H1 (cell line): ENCODE data around the gene GFAP. TPM values are rescaled to one million over a fixed set of nuclear protein-coding genes. Genes with fewer than 3 reads are reported as not detected.

ENCODE experiments used
- CTCF ChIP-seq, 3 experiments: IDR thresholded peaks; 1 replicate in 2 of 3; 2 replicates in 1 of 3; pipeline versions ENCODE4 v1.5.1 to v1.6.1; 2011; ENCODE audit warnings: low read length in 3 of 3, mild to moderate bottlenecking in 3 of 3, inconsistent platforms in 2 of 3, low read depth in 1 of 3, moderate library complexity in 1 of 3; ENCODE audit not compliant: insufficient read depth in 1 of 3; ENCODE audit errors: control extremely low read depth in 1 of 3
- HDAC2 ChIP-seq, 2 experiments: fragments of 300-600 bp in 1 of 2; sonication (generic) in 1 of 2; IDR thresholded peaks; 2 replicates each; pipeline ENCODE4 v1.6.1; 2011 to 2012; ENCODE audit warnings: low read depth in 2 of 2, low read length in 2 of 2, mild to moderate bottlenecking in 2 of 2, moderate library complexity in 2 of 2, borderline replicate concordance in 1 of 2, inconsistent platforms in 1 of 2
- POLR2A ChIP-seq, 2 experiments: IDR thresholded peaks; 1 replicate in 1 of 2; 2 replicates in 1 of 2; pipeline ENCODE4 v1.6.1; 2011; ENCODE audit warnings: low read depth in 2 of 2, low read length in 2 of 2, mild to moderate bottlenecking in 2 of 2; ENCODE audit errors: control extremely low read depth in 1 of 2
- POU5F1 ChIP-seq: IDR thresholded peaks from 2 replicates; pipeline ENCODE4 v1.6.1; 2011; ENCODE audit warnings: low read depth, mild to moderate bottlenecking, low read length, moderate library complexity
- SP1 ChIP-seq: IDR thresholded peaks from 2 replicates; pipeline ENCODE4 v1.6.1; 2011; ENCODE audit warnings: low read depth, low read length
- USF2 ChIP-seq: IDR thresholded peaks from 2 replicates; pipeline ENCODE4 v1.6.1; 2011; ENCODE audit warnings: low read length, improper control_type of control experiment
- polyA plus RNA-seq, 7 experiments: library from polyadenylated mRNA; depleted of rRNA in 3 of 7; stranded (reverse) in 5 of 7; unstranded in 2 of 7; fragments of >200 nt in 5 of 7; fragments of 200-250 nt in 2 of 7; gene quantifications; 1 replicate in 5 of 7; 2 replicates in 1 of 7; 4 replicates in 1 of 7; pipeline versions ENCODE4 v1.2.1 to v1.2.3, GENCODE V29; 2011 to 2013; ENCODE audit warnings: missing spikeins in 2 of 7, mixed read lengths in 2 of 7
- total RNA-seq: library from RNA; stranded (reverse); fragmentation: NEBNext Ultra II Directional; extraction: Animal tissue kit (Norgen Biotek cat#: 25700); gene quantifications from 2 replicates; pipeline ENCODE4 v1.2.1, GENCODE V29; 2021

The GFAP gene
- total and polyA plus RNA-seq, 2 of the 8 experiments (the other 6 are each of a cell fraction or from before 2014, with no cell fraction given), result 1.3 to 1.5 TPM

- TF ChIP-seq CTCF (IDR thresholded peaks at IDR 0.05; ENCODE audit: control extremely low read depth in 1 of 3, insufficient read depth in 1 of 3, low read depth in 1 of 3, low read length in 3 of 3), result no peak
- no peak for TF ChIP-seq POU5F1
- TF ChIP-seq POLR2A (IDR thresholded peaks at IDR 0.05; ENCODE audit: control extremely low read depth in 1 of 2, low read depth in 2 of 2, low read length in 2 of 2), result no peak
- no peak for TF ChIP-seq USF2
- no peak for TF ChIP-seq SP1
- TF ChIP-seq HDAC2 (IDR thresholded peaks at IDR 0.05; ENCODE audit: borderline replicate concordance in 1 of 2, low read depth in 2 of 2, low read length in 2 of 2), result no peak
These were observed 1.6 kb downstream of the GFAP start (continued) for GRCh38 chr17:44913676-44914075.
